VCaP (cell line): ENCODE measurements around the gene PFKP.
"Not testable (repeated sequence)": the region's sequence is repeated elsewhere in the genome, so short reads cannot be mapped to it uniquely, and the experiment has no call there.

Experiments used
- H3K27ac ChIP-seq: fragments of 450-650 bp; 2 replicates; pipeline ENCODE4 v1.5.1; 2017
- CTCF ChIP-seq: fragments of 450-650 bp; conservative IDR thresholded peaks from 2 replicates; pipeline ENCODE4 v1.5.1; 2017; ENCODE audit warnings: mild to moderate bottlenecking, moderate library complexity

PFKP gene

GRCh38 chr10:3057946-3058345 is 9.4 kb upstream of the PFKP start:
- TF ChIP-seq CTCF: no peak
- no peak overlapping the region for H3K27ac ChIP-seq

- no peak overlapping the region for H3K27ac ChIP-seq
- TF ChIP-seq CTCF: no peak
Observed at GRCh38 chr10:3059974-3060373, 7.4 kb upstream of the PFKP start.

- no peak for TF ChIP-seq CTCF
- H3K27ac ChIP-seq: no peak overlapping the region
Observed at GRCh38 chr10:3060481-3060889, 6.9 kb upstream of the PFKP start.

- H3K27ac ChIP-seq: not testable (repeated sequence)
Observed at GRCh38 chr10:3061323-3061898, 5.9 kb upstream of the PFKP start.

- TF ChIP-seq CTCF: no peak
- no peak overlapping the region for H3K27ac ChIP-seq
Observed at GRCh38 chr10:3062502-3063186, 4.7 kb upstream of the PFKP start.

- TF ChIP-seq CTCF: no peak
- H3K27ac ChIP-seq: no peak overlapping the region
Observed at GRCh38 chr10:3064423-3064822, 2.9 kb upstream of the PFKP start.

- TF ChIP-seq CTCF: no peak
Observed at GRCh38 chr10:3065622-3066021, 1.7 kb upstream of the PFKP start.

More at GRCh38 chr10:3065622-3066021, 1.7 kb upstream of the PFKP start:
- H3K27ac ChIP-seq: no peak overlapping the region
